Spleen (tissue), 7 donors: ENCODE data around the gene CARTPT.

Source experiments
- CTCF ChIP-seq, 11 experiments: fragments of 200-600 bp in 7 of 11; fragments of 450-650 bp in 4 of 11; sonication (generic) in 4 of 11; IDR thresholded peaks in 8 of 11; conservative IDR thresholded peaks in 3 of 11; 1 replicate in 7 of 11; 2 replicates in 4 of 11; pipeline versions ENCODE4 v1.4.0 to v1.8.0; 2016 to 2021; ENCODE audit warnings: antibody characterized with exemption in 11 of 11, inconsistent platforms in 4 of 11, mild to moderate bottlenecking in 1 of 11
- POLR2A ChIP-seq, 3 donors: fragments of 450-650 bp; IDR thresholded peaks; one replicate each; pipeline ENCODE4 v1.5.1; 2017; ENCODE audit warnings: antibody characterized with exemption in 3 of 3, mild to moderate bottlenecking in 1 of 3
- donor health status: DM: no; HTN: no; CAD: no; lungs with moderate emphysema.
- donor health status: DM: no; HTN: no; CAD: no.
- donor health status: DM: no; HTN: no; CAD: no.

- TF ChIP-seq CTCF (IDR thresholded peaks at IDR 0.05 in 8 of 11, conservative IDR thresholded peaks at IDR 0.05 in 3 of 11): no peak
- no peak for TF ChIP-seq POLR2A (IDR thresholded peaks at IDR 0.05)
Observed at GRCh38 chr5:71711610-71712009, 7.5 kb upstream of the CARTPT start.
